Muscle of leg (tissue), 11 donors: Measurements from ENCODE around the gene PHKG2. TPM values are rescaled to one million over a fixed set of nuclear protein-coding genes. Genes with fewer than 3 reads are reported as not detected.

Experiments used
- DNase-seq: peaks from one replicate; pipeline ENCODE4 v3.0.0; 2013
- H3K27ac ChIP-seq: one replicate; pipeline ENCODE4 v1.5.1; 2013; ENCODE audit warnings: mild to moderate bottlenecking, low read length, control low read depth
- H3K27me3 ChIP-seq: one replicate; pipeline ENCODE4 v1.6.1; 2013; ENCODE audit warnings: low read length; ENCODE audit not compliant: control insufficient read depth, insufficient read depth
- H3K36me3 ChIP-seq: one replicate; pipeline ENCODE4 v1.6.1; 2013; ENCODE audit warnings: low read length; ENCODE audit not compliant: control insufficient read depth, insufficient read depth
- H3K4me1 ChIP-seq: one replicate; pipeline ENCODE4 v1.6.1; 2013; ENCODE audit warnings: low read length; ENCODE audit not compliant: control insufficient read depth, insufficient read depth
- H3K4me3 ChIP-seq: one replicate; pipeline ENCODE4 v1.5.1; 2013; ENCODE audit warnings: low read length, control low read depth
- H3K9me3 ChIP-seq: replicated peaks from 2 replicates; pipeline ENCODE4 v1.6.1; 2013; ENCODE audit warnings: low read depth, low read length; ENCODE audit not compliant: control insufficient read depth
- WGBS: methylation state at CpG from one replicate; pipeline ENCODE4 v1.1.5; 2013; ENCODE audit warnings: missing lambda C conversion rate; ENCODE audit not compliant: insufficient coverage; 5-methylcytosine and 5-hydroxymethylcytosine counted together
- polyA plus RNA-seq, 8 donors: library from polyadenylated mRNA; unstranded; fragments of 120-200 nt; gene quantifications; one replicate each; pipeline versions ENCODE4 v1.2.1 to v1.2.3, GENCODE V29; 2013; ENCODE audit warnings: inconsistent platforms in 1 of 8, low replicate concordance in 1 of 8; ENCODE audit not compliant: insufficient read length in 8 of 8, insufficient read depth in 1 of 8
- total RNA-seq: library from RNA; stranded (reverse); fragments of 120-200 nt; gene quantifications from one replicate; pipeline ENCODE4 v1.2.4, GENCODE V29; 2013

PHKG2 gene
- total and polyA plus RNA-seq, 9 donors, result 10.5 to 14.5 (median 13.1) TPM

DNA sequence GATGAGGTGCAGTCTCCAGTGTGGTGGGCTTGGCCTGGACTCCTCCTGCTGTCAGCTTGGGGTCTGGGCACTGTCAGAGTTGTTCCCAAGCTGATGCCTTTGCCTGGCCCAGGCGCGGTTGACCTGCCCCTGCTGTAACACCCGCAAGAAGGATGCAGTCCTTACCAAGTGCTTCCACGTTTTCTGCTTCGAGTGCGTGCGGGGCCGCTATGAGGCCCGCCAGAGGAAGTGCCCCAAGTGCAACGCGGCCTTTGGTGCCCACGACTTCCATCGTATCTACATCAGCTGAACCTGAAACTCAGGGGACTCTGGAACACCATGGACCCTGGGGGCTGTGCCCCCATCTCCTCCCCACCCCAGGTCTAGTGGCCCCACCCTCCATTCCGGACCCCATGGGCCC lies 25.6 kb downstream of the PHKG2 start:
- Histone ChIP-seq H3K4me3 (no peak overlapping the region), H3K27ac (no peak overlapping the region), H3K27me3 (no peaks in the 10 kb centered on the region), H3K4me1 (peaks cover 37% of the 10 kb centered on the region), H3K36me3 (peaks cover 62% of the 10 kb centered on the region), H3K9me3 (no peaks in the 10 kb centered on the region)
- DNase-seq, result peak; percentile 23
- WGBS, result 85% methylated on average over 11 of the region's 14 CpGs

DNA sequence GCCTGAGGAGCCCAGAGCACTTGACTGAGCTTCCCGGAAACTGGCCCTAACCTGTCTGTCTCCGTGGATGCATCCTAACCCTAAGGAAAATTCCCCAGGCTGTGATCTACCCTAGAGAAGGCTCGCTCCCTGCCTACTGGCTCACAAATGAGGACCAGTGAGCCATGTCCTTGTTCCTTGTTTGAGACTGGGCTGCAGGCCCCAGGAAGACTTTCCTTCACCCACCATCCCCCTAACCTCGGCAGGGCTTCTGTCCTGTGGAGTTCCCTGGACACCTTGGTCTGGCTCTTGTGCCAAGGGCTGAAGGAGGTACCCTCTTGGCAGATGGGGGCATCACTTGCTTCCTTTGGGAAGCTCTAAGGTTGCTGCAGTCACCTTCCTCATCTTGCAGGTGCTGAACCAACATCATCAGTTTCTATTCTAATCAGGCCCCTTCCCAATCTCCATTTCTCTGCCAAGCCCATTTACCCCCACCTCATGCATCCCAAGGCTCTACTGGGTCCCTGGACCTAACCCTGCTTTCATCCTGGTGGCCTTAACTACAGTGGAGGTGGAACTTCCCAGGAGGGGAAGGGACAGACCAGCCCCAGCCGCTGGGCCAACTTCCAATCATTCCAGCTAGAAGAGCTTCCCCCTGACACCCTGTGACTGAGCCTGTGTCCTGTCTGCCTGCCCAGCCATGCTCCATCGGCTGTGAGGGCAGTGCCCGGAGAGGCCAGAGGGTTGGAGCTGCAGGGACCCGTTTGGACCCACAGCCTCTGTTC lies 26.3 kb downstream of the PHKG2 start:
- peak; percentile 46 for DNase-seq
- Histone ChIP-seq H3K4me3 (peak overlapping the region; percentile 56), H3K27me3 (no peaks in the 10 kb centered on the region), H3K36me3 (peaks cover 62% of the 10 kb centered on the region), H3K4me1 (peaks cover 44% of the 10 kb centered on the region), H3K9me3 (no peaks in the 10 kb centered on the region), H3K27ac (peak overlapping the region; percentile 79)
- 48% methylated on average over 3 of the region's 8 CpGs for WGBS

DNA sequence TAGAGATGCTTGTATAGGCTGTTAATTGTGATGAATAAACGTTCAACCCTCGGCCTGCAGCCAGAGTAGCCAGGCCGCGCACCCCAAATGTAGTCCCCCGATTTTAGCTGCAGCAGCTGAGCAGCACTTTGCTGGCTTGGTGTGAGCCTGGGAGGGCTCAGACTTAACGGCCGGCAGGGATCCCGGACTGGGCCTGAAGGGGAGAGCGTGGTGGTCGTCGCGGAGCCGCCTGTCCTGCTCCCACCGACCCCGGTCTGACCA lies 26.8 kb downstream of the PHKG2 start:
- Histone ChIP-seq H3K27ac (peak overlapping the region; percentile 79), H3K4me1 (peaks cover 44% of the 10 kb centered on the region), H3K27me3 (no peaks in the 10 kb centered on the region), H3K36me3 (peaks cover 63% of the 10 kb centered on the region), H3K4me3 (peak overlapping the region; percentile 56), H3K9me3 (no peaks in the 10 kb centered on the region)
- DNase-seq, result no peak
- 12% methylated on average over 12 of the region's 15 CpGs for WGBS

DNA sequence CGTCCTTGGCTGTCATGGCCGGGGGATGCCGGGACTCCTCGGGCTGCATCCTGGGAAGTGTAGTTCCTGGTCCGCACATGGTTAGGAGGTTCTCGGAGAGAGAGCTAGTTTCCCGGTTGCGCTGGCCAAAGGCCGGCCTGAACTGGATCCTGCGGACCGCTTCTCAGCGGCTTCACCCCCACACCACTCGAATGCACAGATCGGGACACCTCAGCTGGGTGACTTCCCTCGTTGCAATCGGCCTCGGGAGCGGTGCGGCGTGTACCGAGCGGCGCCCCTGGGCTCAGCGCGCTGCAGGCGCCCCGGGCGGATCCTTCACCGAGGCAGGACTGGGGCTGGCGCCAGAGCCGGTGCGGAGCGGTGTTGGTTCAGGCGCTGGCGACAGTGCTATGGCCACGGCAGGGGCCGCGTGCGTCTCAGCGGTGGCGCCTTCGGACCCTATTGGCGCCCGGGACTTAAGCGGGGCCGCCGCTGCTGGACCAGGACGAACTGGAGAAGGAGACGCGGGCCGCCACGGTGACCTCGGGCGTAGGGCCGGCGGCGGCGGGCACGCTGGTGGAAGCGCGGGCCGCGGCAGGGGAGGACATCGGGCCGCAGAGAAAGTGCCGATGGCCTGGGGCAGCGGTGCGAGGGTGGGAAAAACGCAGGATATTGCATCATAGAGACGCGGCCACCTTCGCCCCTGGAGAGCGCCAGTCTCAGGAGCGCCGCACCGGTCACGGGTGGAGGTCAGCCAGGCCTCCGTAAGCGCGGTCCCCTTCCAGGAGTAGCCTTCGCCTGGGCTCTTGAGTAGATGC lies 27.4 kb downstream of the PHKG2 start:
- Histone ChIP-seq H3K27me3 (no peaks in the 10 kb centered on the region), H3K4me1 (peaks cover 44% of the 10 kb centered on the region), H3K9me3 (no peaks in the 10 kb centered on the region), H3K27ac (peak overlapping the region; percentile 79), H3K4me3 (peak overlapping the region; percentile 56), H3K36me3 (peaks cover 63% of the 10 kb centered on the region)
- WGBS, result under 1% methylated on average over 78 of the region's 81 CpGs
- peak; percentile 96 for DNase-seq

- peaks cover 60% of the 10 kb centered on the region for H3K36me3 ChIP-seq
- peak; percentile 54 for DNase-seq
- peak overlapping the region; percentile 51 for H3K27ac ChIP-seq
- H3K27me3 ChIP-seq, result no peaks in the 10 kb centered on the region
- no peak overlapping the region for H3K4me3 ChIP-seq
- H3K4me1 ChIP-seq, result peaks cover 44% of the 10 kb centered on the region
- 71% methylated on average over 5 of the region's 7 CpGs for WGBS
- no peaks in the 10 kb centered on the region for H3K9me3 ChIP-seq
These were observed 29.5 kb downstream of the PHKG2 start for GRCh38 chr16:30777591-30778297.

DNA sequence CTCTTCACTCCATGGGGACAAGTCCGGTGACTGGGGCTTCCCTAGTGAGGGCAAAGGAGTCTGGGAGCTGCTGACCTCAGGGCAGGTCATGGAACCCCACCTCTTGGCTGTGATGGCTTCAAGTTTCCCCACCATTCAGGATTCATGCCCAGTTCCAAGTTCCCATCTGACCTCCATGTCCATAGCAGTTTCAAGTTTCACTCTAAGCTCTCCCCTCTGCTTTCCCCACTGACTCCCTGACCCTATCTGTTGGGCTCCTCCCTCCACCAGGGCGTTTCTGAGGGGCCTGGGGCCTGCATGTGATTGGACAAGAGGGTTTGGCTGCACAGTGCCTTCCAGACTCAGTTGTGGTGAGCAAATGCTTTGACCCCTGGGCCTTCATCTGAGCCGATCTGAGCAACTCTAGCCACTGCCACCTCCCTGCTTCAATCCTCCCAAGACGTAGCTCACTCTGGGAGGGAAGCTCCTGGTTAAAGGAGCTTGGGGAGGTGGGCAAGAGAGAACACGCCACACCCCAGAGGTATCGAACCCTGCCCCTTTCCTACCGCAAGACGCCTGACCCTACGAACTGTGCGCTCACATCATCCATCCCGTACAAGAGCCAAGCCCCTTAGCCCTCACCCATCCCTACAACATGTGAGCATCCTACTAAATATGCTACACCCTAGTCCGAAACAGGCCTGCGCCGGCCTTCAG lies 30.5 kb downstream of the PHKG2 start:
- Histone ChIP-seq H3K36me3 (peaks cover 60% of the 10 kb centered on the region), H3K27me3 (no peaks in the 10 kb centered on the region), H3K27ac (peak overlapping the region; percentile 51), H3K4me3 (no peak overlapping the region), H3K4me1 (peaks cover 44% of the 10 kb centered on the region), H3K9me3 (no peaks in the 10 kb centered on the region)
- WGBS, result 79% methylated on average over 10 of the region's 14 CpGs
- peak; percentile 55 for DNase-seq

DNA sequence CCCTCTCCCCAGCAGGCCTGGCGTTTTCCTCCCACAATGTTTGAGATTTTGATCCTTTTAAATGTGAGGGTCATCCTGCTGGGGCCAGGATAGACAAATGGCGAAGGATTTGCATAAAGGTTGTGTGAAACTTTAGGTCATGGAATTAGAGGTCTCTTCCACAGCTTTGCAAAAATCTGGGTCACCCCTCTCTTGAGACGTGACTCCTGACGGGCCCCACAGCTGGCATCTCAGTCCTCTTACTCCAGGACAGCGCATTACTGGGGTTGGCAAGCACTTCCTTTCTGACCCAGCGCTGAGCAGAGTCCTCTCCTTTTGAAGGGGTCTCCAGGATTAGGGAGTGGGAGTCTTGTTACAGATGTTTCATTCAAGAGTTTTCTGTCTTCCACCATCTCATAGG lies 31.4 kb downstream of the PHKG2 start:
- Histone ChIP-seq H3K4me3 (no peak overlapping the region), H3K9me3 (no peaks in the 10 kb centered on the region), H3K27ac (no peak overlapping the region), H3K36me3 (peaks cover 58% of the 10 kb centered on the region), H3K4me1 (peaks cover 40% of the 10 kb centered on the region), H3K27me3 (no peaks in the 10 kb centered on the region)
- peak; percentile 8 for DNase-seq
- WGBS, result no CpG with 5 or more reads among the region's 6 CpGs

DNA sequence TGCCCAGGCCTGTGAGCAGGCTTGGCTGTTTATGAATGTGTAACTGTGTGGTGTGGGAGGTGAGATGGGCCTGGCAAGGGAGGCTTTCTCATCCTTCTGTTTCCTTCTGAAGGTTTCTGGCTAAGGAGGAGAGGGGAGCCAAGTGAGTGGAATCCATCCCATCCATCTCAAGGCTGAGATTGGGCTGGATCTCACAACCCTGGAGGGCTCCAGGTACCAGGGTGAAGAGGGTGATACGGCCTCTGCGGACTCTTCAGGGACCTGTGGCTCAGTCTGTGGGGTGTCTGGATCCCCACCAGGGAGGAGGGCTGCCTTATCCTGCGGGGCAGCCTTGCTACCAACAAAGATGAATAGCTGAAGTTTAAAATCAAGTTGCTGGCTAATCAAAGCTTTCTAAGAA lies 31.8 kb downstream of the PHKG2 start:
- DNase-seq, result peak; percentile 10
- Histone ChIP-seq H3K27ac (no peak overlapping the region), H3K36me3 (peaks cover 55% of the 10 kb centered on the region), H3K4me1 (peaks cover 37% of the 10 kb centered on the region), H3K9me3 (no peaks in the 10 kb centered on the region), H3K27me3 (no peaks in the 10 kb centered on the region), H3K4me3 (no peak overlapping the region)
- WGBS, result 82% methylated on average over 2 of the region's 3 CpGs

GRCh38 chr16:30780549-30780948 lies 32.3 kb downstream of the PHKG2 start:
- Histone ChIP-seq H3K4me3 (no peak overlapping the region), H3K27ac (no peak overlapping the region), H3K27me3 (no peaks in the 10 kb centered on the region), H3K9me3 (no peaks in the 10 kb centered on the region), H3K4me1 (peaks cover 40% of the 10 kb centered on the region), H3K36me3 (peaks cover 60% of the 10 kb centered on the region)
- DNase-seq, result no peak
- 77% methylated on average over 2 of the region's 4 CpGs for WGBS
